Common myeloid progenitor, CD34-positive (primary cell): Measurements from ENCODE around the gene NCS1.
"Not testable (repeated sequence)": the region's sequence is repeated elsewhere in the genome, so short reads cannot be mapped to it uniquely, and the experiment has no call there.

Source experiments
- CTCF ChIA-PET: fragments of 350-600 bp; sonication (Branson Sonifier 250); formaldehyde crosslinking; loops from one replicate; lab custom pipeline; 2021; ENCODE audit warnings: antibody characterized with exemption; lab: Charles Lee
- POLR2A ChIA-PET: fragments of 350-600 bp; sonication (Branson Sonifier 250); formaldehyde crosslinking; loops from one replicate; lab custom pipeline; 2021; ENCODE audit warnings: antibody characterized with exemption; lab: Charles Lee
- DNase-seq, 3 donors: peaks; one replicate each; pipeline versions ENCODE4 v3.0.0 to v3.0.0-alpha.2; 2013
- H3K27ac ChIP-seq, 2 experiments: 1 replicate in 1 of 2; 2 replicates in 1 of 2; pipeline ENCODE4 v1.7.0; 2013; ENCODE audit warnings: inconsistent platforms in 2 of 2, low read length in 2 of 2, mild to moderate bottlenecking in 2 of 2, low read depth in 1 of 2, moderate library complexity in 1 of 2; ENCODE audit not compliant: severe bottlenecking in 2 of 2, insufficient read depth in 1 of 2, poor library complexity in 1 of 2
- H3K27me3 ChIP-seq, 5 experiments: replicated peaks in 2 of 5; 1 replicate in 3 of 5; 2 replicates in 2 of 5; pipeline versions ENCODE4 v1.6.1 to v1.7.0; 2013; ENCODE audit warnings: low read length in 4 of 5, mild to moderate bottlenecking in 2 of 5, moderate library complexity in 2 of 5, inconsistent platforms in 1 of 5; ENCODE audit not compliant: insufficient read depth in 5 of 5, control insufficient read depth in 4 of 5
- H3K36me3 ChIP-seq, 4 experiments: 1 replicate in 2 of 4; 2 replicates in 2 of 4; pipeline versions ENCODE4 v1.6.1 to v1.7.0; 2013; ENCODE audit warnings: low read length in 3 of 4, control low read depth in 1 of 4, mild to moderate bottlenecking in 1 of 4; ENCODE audit not compliant: control insufficient read depth in 4 of 4, insufficient read depth in 4 of 4
- H3K4me1 ChIP-seq, 4 experiments: 1 replicate in 3 of 4; 2 replicates in 1 of 4; pipeline versions ENCODE4 v1.6.1 to v1.7.1; 2013; ENCODE audit warnings: low read length in 3 of 4, mild to moderate bottlenecking in 3 of 4, control low read depth in 1 of 4, inconsistent platforms in 1 of 4, moderate library complexity in 1 of 4; ENCODE audit not compliant: control insufficient read depth in 4 of 4, insufficient read depth in 4 of 4; ENCODE audit errors: control extremely low read depth in 1 of 4
- H3K4me3 ChIP-seq, 7 experiments: 1 replicate in 4 of 7; 2 replicates in 3 of 7; pipeline versions ENCODE4 v1.5.1 to v1.7.0; 2013; ENCODE audit warnings: mild to moderate bottlenecking in 7 of 7, low read length in 6 of 7, moderate library complexity in 6 of 7, inconsistent platforms in 2 of 7, low read depth in 2 of 7, control low read depth in 1 of 7; ENCODE audit not compliant: insufficient read depth in 4 of 7, control insufficient read depth in 1 of 7; ENCODE audit errors: extremely low read depth in 1 of 7
- H3K9me3 ChIP-seq, 5 experiments: 1 replicate in 4 of 5; 2 replicates in 1 of 5; pipeline versions ENCODE4 v1.6.1 to v1.7.1; 2013; ENCODE audit warnings: low read length in 4 of 5, mild to moderate bottlenecking in 2 of 5, inconsistent platforms in 1 of 5, low read depth in 1 of 5, moderate library complexity in 1 of 5; ENCODE audit not compliant: control insufficient read depth in 4 of 5, insufficient read depth in 2 of 5; ENCODE audit errors: control extremely low read depth in 1 of 5
- WGBS: methylation state at CpG from one replicate; pipeline ENCODE4 v1.1.5; 2013; ENCODE audit not compliant: insufficient coverage; 5-methylcytosine and 5-hydroxymethylcytosine counted together

The NCS1 gene

DNA sequence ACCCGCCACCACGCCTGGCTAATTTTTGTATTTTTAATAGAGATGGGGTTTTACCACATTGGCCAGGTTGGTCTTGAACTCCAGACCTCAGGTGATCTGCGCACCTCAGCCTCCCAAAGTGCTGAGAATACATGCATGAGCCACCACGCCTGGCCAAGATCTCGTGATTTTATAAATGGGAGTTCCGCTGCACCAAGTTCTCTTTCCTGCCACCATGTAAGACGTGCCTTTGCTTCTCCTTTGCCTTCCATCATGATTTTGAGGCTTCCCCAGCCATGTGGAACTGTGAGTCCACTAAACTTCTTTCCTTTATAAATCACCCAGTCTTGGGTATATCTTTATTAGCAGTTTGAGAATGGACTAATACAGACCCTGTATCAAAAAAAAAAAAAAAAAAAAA lies 85.9 kb downstream of the NCS1 start:
- peaks cover 0 to 48% (median 14%) of the 10 kb centered on the region in 5 experiments for H3K27me3 ChIP-seq
- POLR2A ChIA-PET, H3K27ac ChIP-seq, DNase-seq, H3K4me3 ChIP-seq, H3K36me3 ChIP-seq, H3K4me1 ChIP-seq, H3K9me3 ChIP-seq: not testable (repeated sequence)
- CTCF ChIA-PET: interaction anchor here (1.7 to 2.1 kb wide), 2 partner anchors 12 to 14 kb away, joined by 5 read pairs; no protein-coding TSS in a partner anchor
- 100% methylated on average over 4 of the region's 7 CpGs for WGBS

DNA sequence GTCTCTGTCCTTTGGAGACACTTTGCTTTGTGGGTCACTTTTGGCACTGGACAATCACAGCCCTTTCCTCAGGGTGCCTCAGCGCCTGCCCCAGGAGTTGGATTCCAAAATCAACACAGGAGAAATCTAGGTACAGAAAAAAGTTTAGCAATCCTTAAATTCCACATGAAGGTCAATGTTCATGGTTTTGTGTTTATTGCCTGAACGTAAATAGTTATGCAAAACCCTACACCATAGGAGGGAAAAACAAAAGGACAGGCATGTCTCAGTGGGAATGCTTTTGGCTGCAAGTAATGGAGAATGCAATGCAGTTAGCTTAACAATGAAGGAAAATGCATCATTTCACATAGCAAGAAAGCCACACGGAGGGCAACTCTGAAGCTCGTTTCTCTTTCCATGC lies 86.8 kb downstream of the NCS1 start:
- 78% methylated on average over 4 of the region's 4 CpGs for WGBS

DNA sequence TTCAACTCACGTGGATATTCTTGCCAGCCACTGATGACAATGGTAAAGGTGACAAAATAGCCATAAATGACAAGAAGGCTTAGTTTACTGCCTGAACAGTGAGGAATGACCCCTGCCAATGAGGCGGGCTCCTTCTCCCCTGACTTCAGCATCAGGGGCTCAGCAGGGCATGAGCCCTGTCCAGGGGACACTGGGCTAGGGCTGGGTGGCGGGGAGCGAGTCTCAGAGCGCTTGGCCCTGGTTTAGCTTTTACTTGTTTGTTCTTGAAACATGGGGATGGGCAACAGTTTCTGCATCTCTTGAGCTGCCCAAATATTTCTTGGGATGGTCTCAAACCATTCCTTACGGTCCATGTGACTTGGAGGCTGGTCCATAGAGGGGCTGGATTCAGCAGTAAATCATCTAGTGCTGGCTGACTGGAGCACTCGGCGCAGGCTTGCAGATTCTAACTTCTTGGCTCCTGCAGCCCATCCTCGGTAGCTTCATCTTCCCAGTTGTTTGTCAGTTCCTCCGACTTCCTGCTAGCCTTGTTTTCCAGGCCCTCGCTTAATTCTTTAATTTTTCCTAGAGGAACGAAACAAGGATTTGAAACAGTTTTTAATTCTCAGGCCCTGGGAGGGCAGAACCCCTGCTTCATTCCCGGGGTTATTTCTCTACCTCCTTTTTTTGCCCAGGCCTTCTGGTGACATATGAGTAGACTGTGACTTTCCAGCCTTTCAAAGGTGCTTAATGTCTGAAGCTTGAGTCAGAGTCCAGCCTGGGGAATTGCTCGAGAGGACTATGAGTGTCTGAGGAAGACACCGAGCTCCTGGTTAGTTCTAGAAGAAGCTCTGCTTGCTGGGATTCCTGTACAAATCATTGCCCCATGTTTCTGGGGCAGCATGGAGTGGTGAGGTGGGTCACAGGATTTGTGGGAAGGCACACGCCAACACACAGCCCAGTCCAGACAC lies 88.9 kb downstream of the NCS1 start:
- Histone ChIP-seq H3K4me3 (no peak overlapping the region), H3K27ac (no peak overlapping the region), H3K4me1 (peaks cover 0 to 8% (median 4%) of the 10 kb centered on the region in 4 experiments), H3K9me3 (peaks cover 0 to 3% (median 0%) of the 10 kb centered on the region in 5 experiments), H3K27me3 (peaks cover 3 to 69% (median 31%) of the 10 kb centered on the region in 5 experiments), H3K36me3 (no peaks in the 10 kb centered on the region)
- ChIA-PET CTCF (no interaction called here), POLR2A (no interaction called here)
- WGBS: 83% methylated on average over 16 of the region's 16 CpGs
- DNase-seq: no peak

More for the DNA sequence above, 86.8 kb downstream of the NCS1 start:
- no peaks in the 10 kb centered on the region for H3K36me3 ChIP-seq
- CTCF ChIA-PET: interaction anchor here (1.2 to 1.7 kb wide), 2 partner anchors 15 to 21 kb away, joined by 4 to 5 read pairs; no protein-coding TSS in a partner anchor
- POLR2A ChIA-PET: no interaction called here
- peaks cover 0 to 57% (median 23%) of the 10 kb centered on the region in 5 experiments for H3K27me3 ChIP-seq
- no peak overlapping the region for H3K4me3 ChIP-seq
- H3K27ac ChIP-seq: no peak overlapping the region
- DNase-seq: no peak
- no peaks in the 10 kb centered on the region for H3K4me1 ChIP-seq
- peaks cover 0 to 3% (median 0%) of the 10 kb centered on the region in 5 experiments for H3K9me3 ChIP-seq

DNA sequence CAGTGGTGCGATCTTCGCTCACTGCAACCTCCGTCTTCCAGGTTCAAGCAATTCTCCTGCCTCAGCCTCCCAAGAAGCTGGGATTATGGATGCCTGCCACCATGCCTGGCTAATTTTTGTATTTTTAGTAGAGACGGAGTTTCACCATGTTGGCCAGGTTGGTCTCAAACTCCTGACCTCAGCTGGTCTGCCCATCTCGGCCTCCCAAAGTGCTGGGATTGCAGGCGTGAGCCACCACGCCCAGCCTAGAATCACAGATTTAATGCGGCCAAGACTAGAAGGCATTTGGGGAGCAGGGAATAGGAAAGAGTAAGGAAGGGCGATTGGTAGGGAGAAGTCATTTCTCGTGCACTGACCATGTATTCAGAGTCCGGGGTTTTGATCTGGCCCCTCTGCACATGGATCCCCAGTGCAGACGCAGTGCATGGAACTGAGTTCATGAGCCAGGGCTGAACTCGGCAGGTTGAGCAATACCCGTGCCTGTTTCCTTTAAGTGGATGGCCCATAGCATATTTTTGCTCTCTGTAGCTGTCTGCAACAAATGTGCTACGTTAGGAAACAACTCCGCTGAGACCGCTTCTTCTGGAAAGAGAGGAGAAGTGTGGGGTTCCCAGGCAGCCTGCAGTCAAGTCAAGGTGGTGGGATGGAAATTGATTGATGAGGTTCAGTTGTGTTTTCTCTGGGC lies 90.0 kb downstream of the NCS1 start:
- no peak for DNase-seq
- 77% methylated on average over 16 of the region's 17 CpGs for WGBS
- ChIA-PET POLR2A (no interaction called here), CTCF (interaction anchor here (0.9 to 1.6 kb wide), 2 partner anchors 13 to 20 kb away, joined by 3 to 5 read pairs; no protein-coding TSS in a partner anchor)
- Histone ChIP-seq H3K27ac (no peak overlapping the region), H3K4me3 (no peak overlapping the region), H3K4me1 (peaks cover 0 to 9% (median 4%) of the 10 kb centered on the region in 4 experiments), H3K9me3 (peaks cover 0 to 3% (median 0%) of the 10 kb centered on the region in 5 experiments), H3K36me3 (no peaks in the 10 kb centered on the region), H3K27me3 (peaks cover 3 to 80% (median 41%) of the 10 kb centered on the region in 5 experiments)

DNA sequence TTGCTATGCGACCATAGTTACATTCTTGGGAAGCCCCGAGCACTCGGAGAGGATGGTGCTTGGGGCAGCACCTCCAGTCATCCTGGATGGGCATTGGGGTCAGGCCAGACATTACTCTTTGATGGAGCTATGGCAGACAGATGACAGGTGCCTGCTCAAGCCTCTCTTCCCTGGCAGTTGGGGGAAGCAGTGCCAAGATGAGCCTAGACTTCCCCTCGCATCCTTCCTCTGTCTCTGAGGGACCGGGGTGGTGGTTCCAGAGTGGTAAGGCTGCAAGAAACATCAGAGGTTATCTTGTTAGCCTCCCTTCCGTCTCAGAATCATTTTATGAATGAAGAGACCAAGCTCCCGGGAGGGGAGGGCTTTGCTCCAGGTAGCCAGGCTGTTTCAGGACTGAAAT lies 90.6 kb downstream of the NCS1 start:
- DNase-seq: no peak
- 77% methylated on average over 7 of the region's 7 CpGs for WGBS
- H3K27ac ChIP-seq: no peak overlapping the region
- H3K4me3 ChIP-seq: no peak overlapping the region
- CTCF ChIA-PET: interaction anchor here (0.9 to 1.6 kb wide), 2 partner anchors 13 to 21 kb away, joined by 3 to 5 read pairs; no protein-coding TSS in a partner anchor
- POLR2A ChIA-PET: no interaction called here
- peaks cover 0 to 3% (median 0%) of the 10 kb centered on the region in 5 experiments for H3K9me3 ChIP-seq
- peaks cover 3 to 86% (median 46%) of the 10 kb centered on the region in 5 experiments for H3K27me3 ChIP-seq
- peaks cover 0 to 9% (median 4%) of the 10 kb centered on the region in 4 experiments for H3K4me1 ChIP-seq
- H3K36me3 ChIP-seq: no peaks in the 10 kb centered on the region

DNA sequence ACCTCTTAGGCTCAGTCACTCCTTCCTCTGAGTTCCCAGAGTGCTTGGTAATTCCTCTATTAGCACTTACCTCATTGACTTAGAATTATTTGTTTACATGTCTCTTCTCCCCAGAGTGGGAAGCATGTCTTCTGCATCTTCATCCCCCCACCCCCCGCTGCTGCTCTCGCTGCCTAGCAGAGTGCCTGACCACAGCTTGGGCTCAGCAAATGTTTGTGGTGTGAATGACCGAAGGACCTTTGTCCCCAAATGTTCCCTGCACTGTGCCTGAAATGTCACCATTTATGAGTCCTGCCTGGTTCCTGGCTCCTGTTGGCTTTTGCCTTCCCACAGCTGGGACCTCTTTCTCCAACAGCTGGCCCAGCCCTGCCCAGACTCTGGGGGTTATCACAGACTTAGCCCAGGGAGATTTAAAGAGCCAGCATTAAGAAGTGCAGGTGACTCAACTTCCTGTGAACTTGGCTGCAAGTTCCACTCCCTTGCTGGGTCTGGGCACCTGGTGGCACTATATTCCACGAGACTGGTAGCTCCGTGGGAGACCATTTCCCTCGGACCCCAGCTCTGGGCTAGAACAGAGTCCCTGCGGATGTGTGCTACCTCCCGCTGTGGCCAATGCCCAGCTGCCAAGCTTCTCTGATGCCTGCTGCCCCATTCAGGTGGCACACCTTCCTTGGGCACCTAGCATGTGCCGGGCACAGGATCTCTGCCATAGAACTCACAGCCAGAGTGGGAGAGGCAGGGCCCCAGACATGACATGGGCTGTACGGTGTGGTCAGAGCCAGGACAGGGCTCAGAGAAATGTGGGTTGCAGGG lies 91.6 kb downstream of the NCS1 start:
- peak in 2 of 3 donors; percentile 15 to 31 for DNase-seq
- H3K36me3 ChIP-seq: no peaks in the 10 kb centered on the region
- H3K9me3 ChIP-seq: peaks cover 0 to 3% (median 0%) of the 10 kb centered on the region in 5 experiments
- peaks cover 3 to 93% (median 54%) of the 10 kb centered on the region in 5 experiments for H3K27me3 ChIP-seq
- CTCF ChIA-PET: interaction anchor here (1.6 kb wide), 1 partner anchor 22 kb away, joined by 5 read pairs; no protein-coding TSS in a partner anchor
- peaks cover 0 to 9% (median 4%) of the 10 kb centered on the region in 4 experiments for H3K4me1 ChIP-seq
- POLR2A ChIA-PET: no interaction called here
- H3K4me3 ChIP-seq: no peak overlapping the region
- no peak overlapping the region for H3K27ac ChIP-seq
- WGBS: 67% methylated on average over 10 of the region's 10 CpGs
